Lower leg skin (tissue), 4 donors: Measurements from ENCODE around the gene HS3ST3A1. TPM values are rescaled to one million over a fixed set of nuclear protein-coding genes. Genes with fewer than 3 reads are reported as not detected.

Experiments used
- DNase-seq, 2 donors: peaks; one replicate each; pipeline ENCODE4 v3.0.0-alpha.2; 2019; ENCODE audit warnings: low spot score in 2 of 2
- H3K4me3 ChIP-seq: fragments of 200-600 bp; sonication (generic); 2 replicates; pipeline ENCODE4 v1.5.1; 2017; ENCODE audit warnings: mild to moderate bottlenecking, low read depth; ENCODE audit not compliant: poor library complexity, severe bottlenecking
- POLR2A ChIP-seq, 2 donors: fragments of 450-650 bp; IDR thresholded peaks; one replicate each; pipeline ENCODE4 v1.6.1; 2016 to 2017; ENCODE audit warnings: antibody characterized with exemption in 2 of 2, mild to moderate bottlenecking in 1 of 2, moderate library complexity in 1 of 2
- WGBS, 2 donors: methylation state at CpG; one replicate each; pipeline ENCODE4 v1.1.5; 2018; 5-methylcytosine and 5-hydroxymethylcytosine counted together
- intact Hi-C: fragments of 100-400 bp; cut with DNase I; formaldehyde crosslinking; loops from one replicate; pipeline ENCODE4 v1.15.0; 2023; ENCODE audit warnings: low total_unique reads
- total RNA-seq, 4 donors: library from RNA; depleted of rRNA; stranded (reverse); fragments of >200 nt; gene quantifications; one replicate each; pipeline ENCODE4 v1.1.0, GENCODE V29; 2016
- TF ChIP-seq, protein P1 (sequence below), 3 donors: fragments of 450-650 bp; IDR thresholded peaks; one replicate each; pipeline ENCODE4 v1.5.1; 2016; ENCODE audit warnings: antibody characterized with exemption in 3 of 3, mild to moderate bottlenecking in 3 of 3, moderate library complexity in 2 of 3

Gene HS3ST3A1
- total RNA-seq, 4 donors from 2014 or later, result 1.4 to 21.2 (median 7.8) TPM

DNA sequence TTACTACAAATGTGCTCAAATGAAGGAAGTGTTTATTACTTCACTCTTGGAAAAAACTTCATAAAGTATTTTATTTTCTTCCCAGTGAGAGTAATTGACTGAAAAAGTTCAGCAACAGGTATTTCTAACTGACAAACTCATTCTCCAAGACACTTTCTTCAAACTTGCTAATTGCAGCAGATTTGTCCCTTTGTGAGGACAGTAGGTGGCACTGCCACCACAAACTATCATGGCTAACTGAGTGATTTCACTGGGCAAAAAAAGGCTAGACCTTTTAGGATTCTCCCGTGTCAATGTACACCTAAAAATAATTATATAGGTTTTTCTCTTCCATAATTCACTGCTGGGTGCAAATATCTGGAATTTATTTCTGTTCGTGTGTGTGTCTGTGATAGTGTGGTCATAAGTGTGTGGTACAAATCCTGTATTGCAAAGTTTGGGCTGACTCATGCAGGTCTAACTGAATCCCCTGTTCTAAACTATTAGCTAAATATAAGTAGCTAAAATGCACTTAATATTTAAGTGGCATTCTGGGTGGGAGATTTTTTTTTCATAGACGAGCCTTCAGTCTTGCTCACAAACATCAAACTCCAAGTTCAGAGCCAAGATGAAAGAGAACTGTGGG lies 3.9 kb downstream of the HS3ST3A1 start:
- DNase-seq, result no peak
- TF ChIP-seq, protein P1, sequence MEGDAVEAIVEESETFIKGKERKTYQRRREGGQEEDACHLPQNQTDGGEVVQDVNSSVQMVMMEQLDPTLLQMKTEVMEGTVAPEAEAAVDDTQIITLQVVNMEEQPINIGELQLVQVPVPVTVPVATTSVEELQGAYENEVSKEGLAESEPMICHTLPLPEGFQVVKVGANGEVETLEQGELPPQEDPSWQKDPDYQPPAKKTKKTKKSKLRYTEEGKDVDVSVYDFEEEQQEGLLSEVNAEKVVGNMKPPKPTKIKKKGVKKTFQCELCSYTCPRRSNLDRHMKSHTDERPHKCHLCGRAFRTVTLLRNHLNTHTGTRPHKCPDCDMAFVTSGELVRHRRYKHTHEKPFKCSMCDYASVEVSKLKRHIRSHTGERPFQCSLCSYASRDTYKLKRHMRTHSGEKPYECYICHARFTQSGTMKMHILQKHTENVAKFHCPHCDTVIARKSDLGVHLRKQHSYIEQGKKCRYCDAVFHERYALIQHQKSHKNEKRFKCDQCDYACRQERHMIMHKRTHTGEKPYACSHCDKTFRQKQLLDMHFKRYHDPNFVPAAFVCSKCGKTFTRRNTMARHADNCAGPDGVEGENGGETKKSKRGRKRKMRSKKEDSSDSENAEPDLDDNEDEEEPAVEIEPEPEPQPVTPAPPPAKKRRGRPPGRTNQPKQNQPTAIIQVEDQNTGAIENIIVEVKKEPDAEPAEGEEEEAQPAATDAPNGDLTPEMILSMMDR (IDR thresholded peaks at IDR 0.05), result no peak
- TF ChIP-seq POLR2A (IDR thresholded peaks at IDR 0.05), result no peak
- intact Hi-C loops, result loop anchor here (5.0 to 10.0 kb wide), 2 partner anchors 704 to 1327 kb away; partner anchors contain the start of gene HS3ST3B1
- no peak overlapping the region for H3K4me3 ChIP-seq
- WGBS, 2 donors, result 28 to 31% methylated on average over 3 of the region's 3 CpGs

DNA sequence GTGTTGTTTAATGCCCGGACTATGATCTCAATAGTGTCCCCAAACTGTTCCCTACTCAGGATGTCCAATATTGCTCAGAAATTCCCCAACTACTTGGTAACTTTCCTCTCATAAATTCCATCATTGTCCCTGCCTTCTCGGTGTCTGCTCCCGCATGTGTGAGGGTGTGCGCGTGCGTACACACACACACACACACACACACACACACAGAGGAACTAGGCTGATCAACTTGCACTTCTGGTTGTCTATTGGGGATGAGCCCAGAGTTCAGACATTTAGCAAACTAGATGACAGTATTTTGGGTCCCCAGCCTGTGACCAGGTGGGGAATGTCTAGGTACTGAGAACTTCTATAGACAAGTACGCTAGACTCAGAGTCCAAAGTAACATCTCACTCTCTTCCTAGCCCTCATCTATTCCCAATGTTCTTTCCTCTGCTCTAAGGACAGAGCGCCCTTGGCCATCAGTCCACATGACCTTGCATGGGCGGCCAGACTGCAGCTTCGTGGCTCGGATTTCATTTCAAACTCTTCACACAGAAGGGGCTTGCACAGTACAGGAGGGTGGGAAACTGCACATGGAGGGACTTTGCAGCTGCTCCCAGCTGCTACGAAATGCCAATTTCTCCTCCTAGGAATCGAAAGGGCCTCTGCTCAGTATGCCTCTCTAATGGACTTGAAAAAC lies 5.3 kb downstream of the HS3ST3A1 start:
- no peak overlapping the region for H3K4me3 ChIP-seq
- 85 to 90% methylated on average over 13 of the region's 13 CpGs for WGBS, 2 donors
- DNase-seq, result no peak
- intact Hi-C loops, result loop anchor here (5.0 to 10.0 kb wide), 2 partner anchors 706 to 1328 kb away; partner anchors contain the start of gene HS3ST3B1
- TF ChIP-seq, protein P1 (IDR thresholded peaks at IDR 0.05), result no peak
- no peak for TF ChIP-seq POLR2A (IDR thresholded peaks at IDR 0.05)

DNA sequence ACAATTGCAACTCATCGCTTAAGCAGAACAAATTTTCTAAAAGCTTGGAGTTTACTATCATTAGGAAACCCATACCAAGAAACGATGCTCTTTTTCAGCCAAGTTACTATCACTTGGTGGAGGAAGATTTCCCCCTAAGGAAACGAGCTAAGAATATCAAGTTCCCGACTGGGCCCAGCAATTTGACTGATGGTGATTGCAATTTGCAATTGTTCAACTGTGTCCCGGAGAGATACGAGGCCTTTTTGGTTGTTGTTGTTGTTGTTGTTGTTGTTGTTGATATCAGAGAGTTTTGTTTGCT lies 6.2 kb downstream of the HS3ST3A1 start:
- TF ChIP-seq, protein P1 (IDR thresholded peaks at IDR 0.05), result no peak
- no peak for TF ChIP-seq POLR2A (IDR thresholded peaks at IDR 0.05)
- no peak overlapping the region for H3K4me3 ChIP-seq
- WGBS, 2 donors, result 78 to 86% methylated on average over 6 of the region's 6 CpGs
- no peak for DNase-seq
- intact Hi-C loops, result loop anchor here (5.0 to 10.0 kb wide), 2 partner anchors 707 to 1329 kb away; partner anchors contain the start of gene HS3ST3B1

DNA sequence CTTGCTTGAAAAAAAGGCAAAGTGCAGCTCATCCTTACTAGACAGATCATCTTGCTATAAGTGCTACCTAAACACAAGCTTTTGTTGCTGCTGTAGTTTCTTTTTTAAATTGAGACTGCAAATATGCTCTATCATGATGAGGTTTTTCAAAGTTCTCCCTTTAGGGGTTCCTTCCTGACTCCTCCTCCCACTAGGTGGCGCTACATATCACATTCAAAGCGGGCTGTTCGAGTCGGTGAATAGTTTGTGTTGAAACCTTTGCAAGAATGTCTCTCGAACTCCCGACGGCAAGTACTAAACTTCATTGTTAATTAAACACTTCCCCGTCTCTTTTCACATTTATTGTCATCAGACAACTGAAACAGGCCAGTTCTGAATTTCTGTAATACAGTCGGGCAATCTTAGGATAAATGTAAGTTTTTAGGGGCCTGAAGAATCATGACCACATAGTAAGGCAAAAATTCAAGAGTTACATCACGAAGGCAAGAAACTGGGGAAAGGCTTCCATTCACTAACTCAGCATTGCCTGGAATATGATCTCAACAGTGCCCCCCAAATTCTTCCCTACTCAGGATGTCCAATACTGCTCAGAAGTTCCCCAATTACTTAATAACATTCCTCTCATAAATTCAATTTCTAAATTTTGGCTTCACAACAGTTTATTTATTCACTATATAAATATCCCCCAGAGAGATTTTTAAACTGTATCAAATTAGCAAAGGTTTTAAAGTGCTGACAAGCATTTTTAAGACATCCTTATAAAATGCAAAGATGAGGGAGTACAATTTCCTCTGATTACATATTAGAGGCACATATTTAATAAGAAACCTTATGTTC lies 6.7 kb downstream of the HS3ST3A1 start:
- intact Hi-C loops, result loop anchor here (5.0 to 10.0 kb wide), 2 partner anchors 707 to 1330 kb away; partner anchors contain the start of gene HS3ST3B1
- WGBS, 2 donors, result 14 to 17% methylated on average over 10 of the region's 10 CpGs
- peak; percentile 77 to 91 for DNase-seq
- H3K4me3 ChIP-seq, result no peak overlapping the region
- TF ChIP-seq POLR2A (IDR thresholded peaks at IDR 0.05), result no peak
- TF ChIP-seq, protein P1 (IDR thresholded peaks at IDR 0.05), result peak in 1 of 3 donors; percentile 68

DNA sequence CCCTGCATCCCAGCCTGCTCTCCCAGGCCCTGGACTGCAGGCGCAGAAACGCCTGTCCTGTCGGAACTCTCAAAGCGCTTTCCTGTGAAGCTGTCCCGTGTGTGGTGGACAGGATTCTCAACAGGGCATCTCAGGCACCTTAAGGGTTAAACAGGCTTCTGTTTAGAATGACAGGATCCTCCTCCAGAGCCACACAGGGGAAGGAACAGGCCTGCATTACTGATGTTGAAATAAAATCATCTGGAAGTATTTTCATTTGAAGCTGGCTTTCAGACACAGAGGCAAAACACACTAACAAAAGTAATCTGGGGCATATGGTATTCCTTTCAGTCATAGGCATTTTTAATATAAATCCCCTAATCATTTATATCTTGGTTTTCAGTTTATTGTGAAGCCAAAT lies 7.4 kb downstream of the HS3ST3A1 start:
- TF ChIP-seq, protein P1 (IDR thresholded peaks at IDR 0.05), result no peak
- intact Hi-C loops, result loop anchor here (10.0 kb wide), 1 partner anchor 1330 kb away; no protein-coding TSS in a partner anchor
- no peak for DNase-seq
- H3K4me3 ChIP-seq, result no peak overlapping the region
- WGBS, 2 donors, result 88 to 93% methylated on average over 5 of the region's 5 CpGs
